ENCODE results near the gene TBPL1. TPM values are rescaled to one million over a fixed set of nuclear protein-coding genes. Genes with fewer than 3 reads are reported as not detected.

The TBPL1 gene
- total and polyA plus RNA-seq, 11 donors = 9.9 to 20.3 (median 16.0) TPM

- DNase-seq (no peak), ATAC-seq (no peak)
- H3K27ac ChIP-seq = no peak overlapping the region
- H3K36me3 ChIP-seq = peaks cover 0 to 25% (median 0%) of the 10 kb centered on the region in 9 donors
- intact Hi-C loops (cut with DNase I) = no loop called here
- H3K4me1 ChIP-seq = peaks cover 0 to 39% (median 8%) of the 10 kb centered on the region in 12 donors
- no peak overlapping the region for H3K4me3 ChIP-seq
- no peaks in the 10 kb centered on the region for H3K9me3 ChIP-seq
- WGBS, 4 donors = 49 to 79% (median 70%) methylated on average over 2 of the region's 2 CpGs
- TF ChIP-seq, protein P1, sequence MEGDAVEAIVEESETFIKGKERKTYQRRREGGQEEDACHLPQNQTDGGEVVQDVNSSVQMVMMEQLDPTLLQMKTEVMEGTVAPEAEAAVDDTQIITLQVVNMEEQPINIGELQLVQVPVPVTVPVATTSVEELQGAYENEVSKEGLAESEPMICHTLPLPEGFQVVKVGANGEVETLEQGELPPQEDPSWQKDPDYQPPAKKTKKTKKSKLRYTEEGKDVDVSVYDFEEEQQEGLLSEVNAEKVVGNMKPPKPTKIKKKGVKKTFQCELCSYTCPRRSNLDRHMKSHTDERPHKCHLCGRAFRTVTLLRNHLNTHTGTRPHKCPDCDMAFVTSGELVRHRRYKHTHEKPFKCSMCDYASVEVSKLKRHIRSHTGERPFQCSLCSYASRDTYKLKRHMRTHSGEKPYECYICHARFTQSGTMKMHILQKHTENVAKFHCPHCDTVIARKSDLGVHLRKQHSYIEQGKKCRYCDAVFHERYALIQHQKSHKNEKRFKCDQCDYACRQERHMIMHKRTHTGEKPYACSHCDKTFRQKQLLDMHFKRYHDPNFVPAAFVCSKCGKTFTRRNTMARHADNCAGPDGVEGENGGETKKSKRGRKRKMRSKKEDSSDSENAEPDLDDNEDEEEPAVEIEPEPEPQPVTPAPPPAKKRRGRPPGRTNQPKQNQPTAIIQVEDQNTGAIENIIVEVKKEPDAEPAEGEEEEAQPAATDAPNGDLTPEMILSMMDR (IDR thresholded peaks at IDR 0.05) = no peak
- TF ChIP-seq POLR2A (IDR thresholded peaks at IDR 0.05) = no peak
- H3K27me3 ChIP-seq = no peaks in the 10 kb centered on the region
Observed at GRCh38 chr6:134031696-134032255, 78.8 kb downstream of the TBPL1 start.

- no peak for ATAC-seq
- intact Hi-C loops (cut with DNase I) = no loop called here
- no peak for DNase-seq
- no peak for TF ChIP-seq POLR2A (IDR thresholded peaks at IDR 0.05)
- TF ChIP-seq, protein P1 (IDR thresholded peaks at IDR 0.05) = no peak
- Histone ChIP-seq H3K4me1 (peaks cover 0 to 33% (median 8%) of the 10 kb centered on the region in 12 donors), H3K4me3 (no peak overlapping the region), H3K27ac (peak overlapping the region in 3 of 12 donors; percentile 9 to 24 (median 11)), H3K9me3 (no peaks in the 10 kb centered on the region), H3K27me3 (no peaks in the 10 kb centered on the region), H3K36me3 (peaks cover 0 to under 1% (median 0%) of the 10 kb centered on the region in 9 donors)
- 27 to 55% (median 34%) methylated on average over 1 of the region's 1 CpG for WGBS, 4 donors
Observed at GRCh38 chr6:134034478-134034877, 81.5 kb downstream of the TBPL1 start.

- no peak overlapping the region for H3K4me3 ChIP-seq
- peak overlapping the region in 4 of 12 donors; percentile 9 to 24 (median 12) for H3K27ac ChIP-seq
- H3K4me1 ChIP-seq = peaks cover 0 to 32% (median 8%) of the 10 kb centered on the region in 12 donors
- DNase-seq (no peak), ATAC-seq (peak in 3 of 4 donors; percentile 17 to 28 (median 21))
- TF ChIP-seq POLR2A (IDR thresholded peaks at IDR 0.05) = no peak
- TF ChIP-seq, protein P1 (IDR thresholded peaks at IDR 0.05) = no peak
- no peaks in the 10 kb centered on the region for H3K27me3 ChIP-seq
- 56 to 64% (median 62%) methylated on average over 7 of the region's 7 CpGs for WGBS, 4 donors
- H3K9me3 ChIP-seq = no peaks in the 10 kb centered on the region
- no peaks in the 10 kb centered on the region for H3K36me3 ChIP-seq
- intact Hi-C loops (cut with DNase I) = loop anchor here in 1 of 10 donors (1.0 kb wide), 1 partner anchor 17 kb away; the partner anchor contains the start of gene SLC2A12
Observed at GRCh38 chr6:134034961-134035822, 82.2 kb downstream of the TBPL1 start.

DNA sequence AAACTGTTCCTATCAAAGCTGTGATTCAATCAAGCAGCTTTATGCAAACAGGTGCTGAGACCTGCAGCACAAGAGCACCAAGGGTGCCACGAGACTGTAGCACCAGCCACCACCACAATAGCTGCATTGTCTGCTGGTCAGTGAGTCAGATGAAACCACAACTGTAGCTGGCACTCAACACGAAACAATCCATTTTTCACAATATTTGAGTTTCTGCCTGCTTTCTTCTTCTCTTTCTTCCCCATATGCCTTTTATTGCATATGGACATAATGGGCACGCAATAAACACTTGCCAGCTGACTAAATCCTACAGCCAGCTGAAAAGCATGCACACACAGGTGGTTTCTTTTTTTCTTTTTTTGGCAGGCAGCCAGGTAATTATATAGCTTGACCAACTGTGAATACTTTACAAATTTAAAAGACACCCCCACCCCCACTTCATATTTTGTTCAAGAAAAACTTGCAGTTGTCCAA, 82.8 kb downstream of the TBPL1 start:
- Histone ChIP-seq H3K4me3 (no peak overlapping the region), H3K27me3 (no peaks in the 10 kb centered on the region), H3K4me1 (peaks cover 0 to 32% (median 8%) of the 10 kb centered on the region in 12 donors), H3K27ac (no peak overlapping the region), H3K9me3 (no peaks in the 10 kb centered on the region), H3K36me3 (no peaks in the 10 kb centered on the region)
- ATAC-seq = peak in 1 of 4 donors; percentile 35
- intact Hi-C loops (cut with DNase I) = loop anchor here in 1 of 10 donors (1.0 kb wide), 1 partner anchor 16 kb away; the partner anchor contains the start of gene SLC2A12
- no peak for TF ChIP-seq POLR2A (IDR thresholded peaks at IDR 0.05)
- TF ChIP-seq, protein P1 (IDR thresholded peaks at IDR 0.05) = no peak
- WGBS, 4 donors = 66 to 78% (median 76%) methylated on average over 3 of the region's 3 CpGs
- no peak for DNase-seq
